Duodenal mucosa (tissue), 2 donors: Measurements from ENCODE around the gene TCP11.

Experiments used
- H3K27ac ChIP-seq: one replicate; pipeline ENCODE4 v1.7.0; 2013; ENCODE audit warnings: low read depth, low read length
- H3K27me3 ChIP-seq, 2 donors: one replicate each; pipeline ENCODE4 v1.7.0; 2013; ENCODE audit warnings: low read length in 2 of 2, control low read depth in 1 of 2; ENCODE audit not compliant: insufficient read depth in 2 of 2, control insufficient read depth in 1 of 2
- H3K36me3 ChIP-seq, 2 donors: one replicate each; pipeline ENCODE4 v1.7.0; 2013; ENCODE audit warnings: low read length in 2 of 2, control low read depth in 1 of 2; ENCODE audit not compliant: insufficient read depth in 2 of 2, control insufficient read depth in 1 of 2
- H3K4me1 ChIP-seq, 2 donors: one replicate each; pipeline ENCODE4 v1.7.0; 2013; ENCODE audit warnings: low read length in 2 of 2, control low read depth in 1 of 2; ENCODE audit not compliant: insufficient read depth in 2 of 2, control insufficient read depth in 1 of 2
- H3K4me3 ChIP-seq, 2 donors: one replicate each; pipeline ENCODE4 v1.7.0; 2013; ENCODE audit warnings: low read length in 2 of 2, low read depth in 1 of 2
- H3K9ac ChIP-seq, 2 donors: one replicate each; pipeline ENCODE4 v1.7.0; 2013; ENCODE audit warnings: low read length in 2 of 2, low read depth in 1 of 2
- H3K9me3 ChIP-seq, 2 donors: one replicate each; pipeline ENCODE4 v1.7.0; 2013; ENCODE audit warnings: low read length in 2 of 2, control low read depth in 1 of 2; ENCODE audit not compliant: control insufficient read depth in 1 of 2

TCP11 gene

DNA sequence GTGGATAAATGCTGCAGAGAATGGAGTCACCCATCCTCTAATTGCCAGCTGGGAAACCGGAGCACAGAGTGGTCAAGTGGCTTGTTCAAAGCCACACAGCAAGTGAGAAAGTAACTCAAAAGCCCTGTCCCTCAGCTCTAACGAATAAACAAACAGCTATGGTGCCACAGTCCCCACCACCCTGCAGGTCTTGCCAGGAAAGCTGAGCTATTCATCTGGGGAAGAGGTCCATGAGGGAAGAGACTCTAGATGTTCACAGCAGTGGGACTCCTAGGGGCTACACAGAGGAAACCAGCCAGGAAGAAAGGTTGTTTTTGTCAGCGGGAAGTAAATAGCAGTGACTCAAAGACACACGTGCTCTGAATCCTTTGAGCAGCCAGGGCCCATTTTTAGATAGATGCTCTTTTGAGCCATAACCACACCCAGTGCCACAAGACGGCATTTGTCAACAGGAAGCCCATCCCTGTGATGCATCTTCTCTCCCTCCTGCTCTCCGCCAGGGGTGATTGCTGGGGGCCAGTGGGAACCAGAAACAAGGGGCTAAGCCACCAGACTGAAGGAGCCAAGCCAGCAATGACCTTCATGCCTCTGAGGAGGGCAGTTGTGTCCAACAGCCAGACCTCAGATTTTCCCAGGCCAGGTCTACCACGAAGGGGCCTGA, 32.4 kb upstream of the TCP11 start:
- H3K9ac ChIP-seq: no peak overlapping the region
- H3K4me3 ChIP-seq: no peak overlapping the region
- no peak overlapping the region for H3K27ac ChIP-seq
- no peaks in the 10 kb centered on the region for H3K36me3 ChIP-seq
- H3K9me3 ChIP-seq: no peaks in the 10 kb centered on the region
- no peaks in the 10 kb centered on the region for H3K4me1 ChIP-seq
- no peaks in the 10 kb centered on the region for H3K27me3 ChIP-seq

DNA sequence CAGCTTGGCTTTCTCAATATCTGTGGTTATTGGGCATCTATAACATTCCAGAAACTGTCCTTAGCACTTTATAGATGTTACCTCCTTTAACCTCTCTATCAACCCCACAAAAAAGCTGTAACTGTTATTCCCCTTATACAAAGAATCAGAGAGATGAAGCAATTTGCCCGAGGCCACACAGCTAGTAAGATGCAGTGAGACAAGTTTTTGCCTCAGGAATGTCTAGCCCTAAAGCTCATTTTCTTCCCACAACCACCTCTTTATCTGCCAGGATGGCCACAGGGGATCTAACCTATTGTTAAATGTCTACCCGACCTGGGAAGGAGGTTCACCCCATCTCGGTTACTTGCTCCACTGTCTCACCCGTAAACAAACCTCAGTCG, 31.9 kb upstream of the TCP11 start:
- no peak overlapping the region for H3K27ac ChIP-seq
- H3K27me3 ChIP-seq: no peaks in the 10 kb centered on the region
- H3K4me3 ChIP-seq: no peak overlapping the region
- H3K36me3 ChIP-seq: no peaks in the 10 kb centered on the region
- H3K4me1 ChIP-seq: no peaks in the 10 kb centered on the region
- no peak overlapping the region for H3K9ac ChIP-seq
- H3K9me3 ChIP-seq: no peaks in the 10 kb centered on the region

GRCh38 chr6:35170891-35171290, 29.8 kb upstream of the TCP11 start:
- Histone ChIP-seq H3K4me3 (no peak overlapping the region), H3K36me3 (no peaks in the 10 kb centered on the region), H3K27ac (no peak overlapping the region), H3K9me3 (no peaks in the 10 kb centered on the region), H3K9ac (no peak overlapping the region), H3K4me1 (peaks cover 3 to 9% of the 10 kb centered on the region in 2 donors), H3K27me3 (no peaks in the 10 kb centered on the region)

DNA sequence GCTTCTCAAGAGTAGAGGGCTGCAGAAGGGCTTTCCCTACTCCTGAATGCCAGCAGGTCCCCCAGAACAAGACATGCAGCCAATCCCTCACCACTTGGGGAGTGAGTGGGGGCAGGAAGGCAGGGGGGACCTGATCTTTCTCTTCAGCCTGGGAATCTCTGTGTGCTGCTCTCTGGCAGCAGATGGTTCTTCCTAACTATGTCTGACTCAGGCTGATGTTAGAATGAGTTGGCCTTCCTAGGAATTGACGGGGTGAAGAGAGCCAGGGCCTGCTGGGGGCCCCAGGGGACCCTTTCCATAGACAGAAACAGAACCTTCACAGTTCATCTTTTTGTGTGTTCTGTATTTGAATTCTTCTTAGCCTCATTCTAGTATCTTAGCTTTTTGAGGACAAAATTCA, 29.0 kb upstream of the TCP11 start:
- Histone ChIP-seq H3K9ac (no peak overlapping the region), H3K4me3 (no peak overlapping the region), H3K27me3 (no peaks in the 10 kb centered on the region), H3K27ac (no peak overlapping the region), H3K9me3 (no peaks in the 10 kb centered on the region), H3K4me1 (peaks cover 7 to 16% of the 10 kb centered on the region in 2 donors), H3K36me3 (no peaks in the 10 kb centered on the region)

DNA sequence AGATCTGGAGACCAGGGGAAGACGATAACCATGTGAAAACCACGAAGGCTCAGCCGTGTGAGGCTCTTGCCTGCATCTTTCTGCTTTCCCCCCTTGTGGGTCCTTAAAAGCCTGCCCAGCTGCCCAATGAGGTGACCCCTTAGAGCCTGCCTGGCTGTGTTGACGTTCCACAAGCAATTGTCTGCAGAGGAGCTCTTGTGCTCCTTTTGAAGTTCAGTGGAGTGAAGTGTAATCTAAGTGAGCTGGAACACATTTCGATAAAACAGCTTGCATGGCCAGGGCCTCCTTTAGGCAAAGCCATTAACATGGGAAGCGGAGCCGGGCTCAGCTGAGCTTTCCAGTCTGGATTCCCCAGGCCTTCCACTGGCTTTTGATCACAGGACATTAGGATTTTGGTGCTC, 27.3 kb upstream of the TCP11 start:
- H3K27ac ChIP-seq: no peak overlapping the region
- no peak overlapping the region for H3K4me3 ChIP-seq
- no peaks in the 10 kb centered on the region for H3K27me3 ChIP-seq
- no peaks in the 10 kb centered on the region for H3K36me3 ChIP-seq
- no peak overlapping the region for H3K9ac ChIP-seq
- no peaks in the 10 kb centered on the region for H3K9me3 ChIP-seq
- peaks cover 7 to 18% of the 10 kb centered on the region in 2 donors for H3K4me1 ChIP-seq

- Histone ChIP-seq H3K9me3 (no peaks in the 10 kb centered on the region), H3K4me3 (no peak overlapping the region), H3K36me3 (no peaks in the 10 kb centered on the region), H3K4me1 (peaks cover 7 to 18% of the 10 kb centered on the region in 2 donors), H3K27ac (no peak overlapping the region), H3K9ac (no peak overlapping the region), H3K27me3 (no peaks in the 10 kb centered on the region)
Observed at GRCh38 chr6:35167505-35167904, 26.4 kb upstream of the TCP11 start.

- Histone ChIP-seq H3K4me1 (peaks cover 7 to 22% of the 10 kb centered on the region in 2 donors), H3K27ac (no peak overlapping the region), H3K27me3 (no peaks in the 10 kb centered on the region), H3K9ac (no peak overlapping the region), H3K36me3 (no peaks in the 10 kb centered on the region), H3K9me3 (no peaks in the 10 kb centered on the region), H3K4me3 (no peak overlapping the region)
Observed at GRCh38 chr6:35166520-35166919, 25.4 kb upstream of the TCP11 start.

DNA sequence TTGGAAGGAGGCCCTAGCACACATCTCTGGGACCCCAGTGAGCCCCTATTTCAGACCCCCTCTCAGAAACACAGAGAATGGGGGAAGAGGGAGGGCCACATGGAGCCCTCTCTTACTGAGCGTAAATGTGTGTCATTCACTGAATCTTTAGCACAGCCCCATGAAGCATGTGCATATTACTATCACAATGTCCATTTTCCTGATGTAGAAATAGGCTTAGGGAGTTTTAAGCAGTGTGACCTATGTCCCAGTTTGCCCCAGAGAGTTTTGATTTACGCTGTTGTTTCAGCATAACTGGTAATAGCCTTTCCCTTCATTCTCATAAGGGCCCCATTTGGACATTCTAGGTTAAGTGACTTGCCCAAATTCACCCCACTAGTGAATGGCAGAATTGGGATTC, 25.0 kb upstream of the TCP11 start:
- no peak overlapping the region for H3K4me3 ChIP-seq
- no peaks in the 10 kb centered on the region for H3K9me3 ChIP-seq
- peaks cover 7 to 22% of the 10 kb centered on the region in 2 donors for H3K4me1 ChIP-seq
- no peak overlapping the region for H3K27ac ChIP-seq
- H3K9ac ChIP-seq: peak overlapping the region in 1 of 2 donors; percentile 26
- no peaks in the 10 kb centered on the region for H3K27me3 ChIP-seq
- H3K36me3 ChIP-seq: no peaks in the 10 kb centered on the region

GRCh38 chr6:35165630-35166071, 24.5 kb upstream of the TCP11 start:
- Histone ChIP-seq H3K27ac (no peak overlapping the region), H3K4me1 (peaks cover 7 to 22% of the 10 kb centered on the region in 2 donors), H3K9ac (no peak overlapping the region)

GRCh38 chr6:35164868-35165267, 23.7 kb upstream of the TCP11 start:
- no peaks in the 10 kb centered on the region for H3K27me3 ChIP-seq
- peaks cover 7 to 22% of the 10 kb centered on the region in 2 donors for H3K4me1 ChIP-seq
- H3K4me3 ChIP-seq: no peak overlapping the region
- no peak overlapping the region for H3K9ac ChIP-seq
- H3K36me3 ChIP-seq: no peaks in the 10 kb centered on the region
- H3K27ac ChIP-seq: no peak overlapping the region
- H3K9me3 ChIP-seq: no peaks in the 10 kb centered on the region

More at GRCh38 chr6:35165630-35166071, 24.5 kb upstream of the TCP11 start:
- H3K27me3 ChIP-seq: no peaks in the 10 kb centered on the region
- no peaks in the 10 kb centered on the region for H3K9me3 ChIP-seq
- no peak overlapping the region for H3K4me3 ChIP-seq
- no peaks in the 10 kb centered on the region for H3K36me3 ChIP-seq
